ENCODE data around the gene ADAMTS17. TPM values are rescaled to one million over a fixed set of nuclear protein-coding genes. Genes with fewer than 3 reads are reported as not detected.

The ADAMTS17 gene
- total and polyA plus RNA-seq, 9 of the 15 experiments (the other 6 are each of a cell fraction or from before 2014, with no cell fraction given) = 0.01 to 0.14 (median 0.07) TPM; not detected in 6

DNA sequence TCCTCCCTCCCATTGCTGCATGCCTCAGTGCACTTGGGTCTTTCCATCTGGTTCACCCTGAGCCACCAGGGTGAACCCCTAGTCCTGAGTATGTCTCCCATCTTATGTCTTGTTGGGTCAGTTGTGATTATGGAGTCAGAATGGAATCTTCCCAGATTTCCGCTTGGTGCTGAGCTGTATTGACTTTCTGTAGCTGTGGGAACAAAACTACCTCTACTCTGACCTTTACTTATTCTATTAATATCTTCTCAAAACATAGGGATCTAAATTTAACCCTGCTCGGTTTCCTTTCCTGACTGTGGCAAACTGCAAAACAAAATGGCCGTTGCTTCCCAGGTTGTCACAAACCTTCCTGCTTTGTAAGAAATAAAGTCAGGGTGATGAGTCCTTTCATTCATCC lies 312.7 kb downstream of the ADAMTS17 start:
- in situ Hi-C loops (cut with MboI) = no loop called here
- H2AFZ ChIP-seq (ENCODE audit: low read depth, low read length) = no peak overlapping the region
- CTCF ChIA-PET (ENCODE audit: low intra/inter-chr PET ratio) = no interaction called here
- no peak for ATAC-seq
- H3K4me2 ChIP-seq (ENCODE audit: insufficient read depth, low read length) = no peak overlapping the region
- no peaks in the 10 kb centered on the region; the same call in 1 of the 2 replicates for H3K9me3 ChIP-seq (replicated peaks; ENCODE audit: control insufficient read depth, insufficient read depth, low read depth, low read length)
- peaks cover 0 to 4% of the 10 kb centered on the region in 2 experiments; a peak in 3 of 5 replicates for H3K27me3 ChIP-seq (ENCODE audit: control insufficient read depth in 2 of 2, insufficient read depth in 2 of 2, low read length in 2 of 2)
- no peak overlapping the region for H3K9ac ChIP-seq (ENCODE audit: insufficient read depth in 1 of 2, low read depth in 2 of 2, low read length in 2 of 2)
- no peak for FAIRE-seq
- no peak for DNase-seq (ENCODE audit: extremely low read depth in 1 of 4, low spot score in 3 of 4)
- H3K4me3 ChIP-seq = no peak overlapping the region
- no peaks in the 10 kb centered on the region for H3K4me1 ChIP-seq (replicated peaks in 1 of 2; ENCODE audit: control insufficient read depth in 2 of 2, insufficient read depth in 2 of 2, low read length in 2 of 2)
- no peaks in the 10 kb centered on the region for H3K79me2 ChIP-seq (ENCODE audit: control insufficient read depth, insufficient read depth, low read length)
- intact Hi-C loops (cut with micrococcal nuclease) = no loop called here
- WGBS (ENCODE audit: insufficient coverage, low coverage, missing lambda C conversion rate) = 3% methylated on average over 3 of the region's 3 CpGs
- BruUV-seq (replicated peaks) = no TSS peak
- POLR2A ChIA-PET = interaction anchor here (0.6 kb wide), 1 partner anchor 131 kb away, joined by 3 read pairs; no protein-coding TSS in a partner anchor
- no peaks in the 10 kb centered on the region for H3K9me1 ChIP-seq (ENCODE audit: control insufficient read depth, insufficient read depth, low read length)
- no peak overlapping the region for H3K27ac ChIP-seq (ENCODE audit: extremely low read depth, low read depth, low read length)
- no peaks in the 10 kb centered on the region; the same call in 1 of the 2 replicates for H4K20me1 ChIP-seq (replicated peaks; ENCODE audit: control insufficient read depth, insufficient read depth, low read length)
- no peaks in the 10 kb centered on the region for H3K36me3 ChIP-seq (ENCODE audit: control insufficient read depth, insufficient read depth, low read length)
- TF ChIP-seq STAT5B (CRISPR knock-in tag; IDR thresholded peaks at IDR 0.05) (no peak), POLR2G (IDR thresholded peaks at IDR 0.05; ENCODE audit: low read depth, low read length) (no peak), CC2D1A (IDR thresholded peaks at IDR 0.05) (no peak), HNRNPL (IDR thresholded peaks at IDR 0.05; ENCODE audit: low read depth, low read length) (no peak), RAD21 (CRISPR knock-in tag; conservative IDR thresholded peaks at IDR 0.05 in 1 of 2, IDR thresholded peaks at IDR 0.05 in 1 of 2) (no peak), KDM2B (CRISPR knock-in tag; IDR thresholded peaks at IDR 0.05) (no peak), ZNF431 (CRISPR knock-in tag; IDR thresholded peaks at IDR 0.05) (no peak), PHF20 (IDR thresholded peaks at IDR 0.05; ENCODE audit: partially characterized antibody) (no peak), ATF7 (IDR thresholded peaks at IDR 0.05) (no peak)
- TF ChIP-seq, protein P1, sequence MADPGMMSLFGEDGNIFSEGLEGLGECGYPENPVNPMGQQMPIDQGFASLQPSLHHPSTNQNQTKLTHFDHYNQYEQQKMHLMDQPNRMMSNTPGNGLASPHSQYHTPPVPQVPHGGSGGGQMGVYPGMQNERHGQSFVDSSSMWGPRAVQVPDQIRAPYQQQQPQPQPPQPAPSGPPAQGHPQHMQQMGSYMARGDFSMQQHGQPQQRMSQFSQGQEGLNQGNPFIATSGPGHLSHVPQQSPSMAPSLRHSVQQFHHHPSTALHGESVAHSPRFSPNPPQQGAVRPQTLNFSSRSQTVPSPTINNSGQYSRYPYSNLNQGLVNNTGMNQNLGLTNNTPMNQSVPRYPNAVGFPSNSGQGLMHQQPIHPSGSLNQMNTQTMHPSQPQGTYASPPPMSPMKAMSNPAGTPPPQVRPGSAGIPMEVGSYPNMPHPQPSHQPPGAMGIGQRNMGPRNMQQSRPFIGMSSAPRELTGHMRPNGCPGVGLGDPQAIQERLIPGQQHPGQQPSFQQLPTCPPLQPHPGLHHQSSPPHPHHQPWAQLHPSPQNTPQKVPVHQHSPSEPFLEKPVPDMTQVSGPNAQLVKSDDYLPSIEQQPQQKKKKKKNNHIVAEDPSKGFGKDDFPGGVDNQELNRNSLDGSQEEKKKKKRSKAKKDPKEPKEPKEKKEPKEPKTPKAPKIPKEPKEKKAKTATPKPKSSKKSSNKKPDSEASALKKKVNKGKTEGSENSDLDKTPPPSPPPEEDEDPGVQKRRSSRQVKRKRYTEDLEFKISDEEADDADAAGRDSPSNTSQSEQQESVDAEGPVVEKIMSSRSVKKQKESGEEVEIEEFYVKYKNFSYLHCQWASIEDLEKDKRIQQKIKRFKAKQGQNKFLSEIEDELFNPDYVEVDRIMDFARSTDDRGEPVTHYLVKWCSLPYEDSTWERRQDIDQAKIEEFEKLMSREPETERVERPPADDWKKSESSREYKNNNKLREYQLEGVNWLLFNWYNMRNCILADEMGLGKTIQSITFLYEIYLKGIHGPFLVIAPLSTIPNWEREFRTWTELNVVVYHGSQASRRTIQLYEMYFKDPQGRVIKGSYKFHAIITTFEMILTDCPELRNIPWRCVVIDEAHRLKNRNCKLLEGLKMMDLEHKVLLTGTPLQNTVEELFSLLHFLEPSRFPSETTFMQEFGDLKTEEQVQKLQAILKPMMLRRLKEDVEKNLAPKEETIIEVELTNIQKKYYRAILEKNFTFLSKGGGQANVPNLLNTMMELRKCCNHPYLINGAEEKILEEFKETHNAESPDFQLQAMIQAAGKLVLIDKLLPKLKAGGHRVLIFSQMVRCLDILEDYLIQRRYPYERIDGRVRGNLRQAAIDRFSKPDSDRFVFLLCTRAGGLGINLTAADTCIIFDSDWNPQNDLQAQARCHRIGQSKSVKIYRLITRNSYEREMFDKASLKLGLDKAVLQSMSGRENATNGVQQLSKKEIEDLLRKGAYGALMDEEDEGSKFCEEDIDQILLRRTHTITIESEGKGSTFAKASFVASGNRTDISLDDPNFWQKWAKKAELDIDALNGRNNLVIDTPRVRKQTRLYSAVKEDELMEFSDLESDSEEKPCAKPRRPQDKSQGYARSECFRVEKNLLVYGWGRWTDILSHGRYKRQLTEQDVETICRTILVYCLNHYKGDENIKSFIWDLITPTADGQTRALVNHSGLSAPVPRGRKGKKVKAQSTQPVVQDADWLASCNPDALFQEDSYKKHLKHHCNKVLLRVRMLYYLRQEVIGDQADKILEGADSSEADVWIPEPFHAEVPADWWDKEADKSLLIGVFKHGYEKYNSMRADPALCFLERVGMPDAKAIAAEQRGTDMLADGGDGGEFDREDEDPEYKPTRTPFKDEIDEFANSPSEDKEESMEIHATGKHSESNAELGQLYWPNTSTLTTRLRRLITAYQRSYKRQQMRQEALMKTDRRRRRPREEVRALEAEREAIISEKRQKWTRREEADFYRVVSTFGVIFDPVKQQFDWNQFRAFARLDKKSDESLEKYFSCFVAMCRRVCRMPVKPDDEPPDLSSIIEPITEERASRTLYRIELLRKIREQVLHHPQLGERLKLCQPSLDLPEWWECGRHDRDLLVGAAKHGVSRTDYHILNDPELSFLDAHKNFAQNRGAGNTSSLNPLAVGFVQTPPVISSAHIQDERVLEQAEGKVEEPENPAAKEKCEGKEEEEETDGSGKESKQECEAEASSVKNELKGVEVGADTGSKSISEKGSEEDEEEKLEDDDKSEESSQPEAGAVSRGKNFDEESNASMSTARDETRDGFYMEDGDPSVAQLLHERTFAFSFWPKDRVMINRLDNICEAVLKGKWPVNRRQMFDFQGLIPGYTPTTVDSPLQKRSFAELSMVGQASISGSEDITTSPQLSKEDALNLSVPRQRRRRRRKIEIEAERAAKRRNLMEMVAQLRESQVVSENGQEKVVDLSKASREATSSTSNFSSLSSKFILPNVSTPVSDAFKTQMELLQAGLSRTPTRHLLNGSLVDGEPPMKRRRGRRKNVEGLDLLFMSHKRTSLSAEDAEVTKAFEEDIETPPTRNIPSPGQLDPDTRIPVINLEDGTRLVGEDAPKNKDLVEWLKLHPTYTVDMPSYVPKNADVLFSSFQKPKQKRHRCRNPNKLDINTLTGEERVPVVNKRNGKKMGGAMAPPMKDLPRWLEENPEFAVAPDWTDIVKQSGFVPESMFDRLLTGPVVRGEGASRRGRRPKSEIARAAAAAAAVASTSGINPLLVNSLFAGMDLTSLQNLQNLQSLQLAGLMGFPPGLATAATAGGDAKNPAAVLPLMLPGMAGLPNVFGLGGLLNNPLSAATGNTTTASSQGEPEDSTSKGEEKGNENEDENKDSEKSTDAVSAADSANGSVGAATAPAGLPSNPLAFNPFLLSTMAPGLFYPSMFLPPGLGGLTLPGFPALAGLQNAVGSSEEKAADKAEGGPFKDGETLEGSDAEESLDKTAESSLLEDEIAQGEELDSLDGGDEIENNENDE (IDR thresholded peaks at IDR 0.05; ENCODE audit: low read depth, low read length) = no peak
- TF ChIP-seq, protein P2, sequence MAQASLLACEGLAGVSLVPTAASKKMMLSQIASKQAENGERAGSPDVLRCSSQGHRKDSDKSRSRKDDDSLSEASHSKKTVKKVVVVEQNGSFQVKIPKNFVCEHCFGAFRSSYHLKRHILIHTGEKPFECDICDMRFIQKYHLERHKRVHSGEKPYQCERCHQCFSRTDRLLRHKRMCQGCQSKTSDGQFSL (CRISPR knock-in tag; IDR thresholded peaks at IDR 0.05) = no peak
- TF ChIP-seq, protein P2 (tag; IDR thresholded peaks at IDR 0.05) = no peak
